ENCODE measurements around the gene UBE2J1.
"Not testable (repeated sequence)": the region's sequence is repeated elsewhere in the genome, so short reads cannot be mapped to it uniquely, and the experiment has no call there.

Gene UBE2J1

DNA sequence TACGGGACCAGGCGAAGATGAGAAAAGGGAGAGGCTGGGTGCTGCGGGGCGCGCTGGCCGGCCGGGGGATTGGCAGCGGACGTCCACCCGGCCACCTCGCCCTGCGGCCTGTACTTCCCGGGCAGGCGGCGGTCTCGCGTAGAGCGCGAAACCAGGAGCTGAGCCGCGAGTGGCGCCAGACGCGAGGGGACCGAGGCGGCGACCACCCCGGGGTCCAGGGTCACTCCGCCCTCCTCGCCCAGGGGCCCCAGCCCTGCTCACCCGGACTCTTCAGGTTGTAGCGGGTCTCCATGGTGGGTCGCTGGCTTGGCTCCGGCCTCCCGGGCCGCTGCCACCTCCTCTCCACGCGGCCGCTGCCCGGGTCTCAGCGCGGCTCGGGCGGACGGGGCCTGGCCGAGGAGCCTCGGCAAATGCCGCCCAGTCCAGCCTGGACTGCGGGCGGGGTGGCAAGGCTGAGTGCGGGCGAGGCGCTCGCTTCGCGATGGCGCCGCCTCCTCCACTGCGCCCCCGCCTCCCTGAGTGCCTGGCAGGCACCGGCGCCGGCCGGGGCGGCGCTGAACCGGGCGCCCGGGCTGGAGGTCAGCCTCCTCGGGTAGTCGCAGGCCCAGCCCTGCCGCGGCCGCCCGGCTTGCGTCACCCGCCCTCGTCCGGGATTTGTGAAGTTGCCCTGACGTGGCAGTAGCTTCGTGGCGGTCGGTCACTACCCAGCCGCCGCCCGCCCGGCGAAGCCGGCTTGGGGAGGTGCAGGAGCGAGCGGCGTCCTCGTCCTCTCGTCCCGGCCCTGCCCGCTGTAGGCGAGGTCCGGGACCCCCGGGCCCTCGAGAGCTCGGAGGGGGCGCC is at the start of gene UBE2J1:
TSS of gene UBE2J1 (minus strand) at position 445 of the 840 bp plus-strand sequence. CDS start at position 292, 153 bp downstream.
- H3K4me3 ChIP-seq = peak within 1 kb of the TSS; percentile 86
- DNase-seq (ENCODE audit: low spot score) = peak; percentile 97
- TF ChIP-seq CTCF (IDR thresholded peaks at IDR 0.05) = no peak
- peak within 1 kb of the TSS; percentile 93 to 95 for H3K27ac ChIP-seq

DNA sequence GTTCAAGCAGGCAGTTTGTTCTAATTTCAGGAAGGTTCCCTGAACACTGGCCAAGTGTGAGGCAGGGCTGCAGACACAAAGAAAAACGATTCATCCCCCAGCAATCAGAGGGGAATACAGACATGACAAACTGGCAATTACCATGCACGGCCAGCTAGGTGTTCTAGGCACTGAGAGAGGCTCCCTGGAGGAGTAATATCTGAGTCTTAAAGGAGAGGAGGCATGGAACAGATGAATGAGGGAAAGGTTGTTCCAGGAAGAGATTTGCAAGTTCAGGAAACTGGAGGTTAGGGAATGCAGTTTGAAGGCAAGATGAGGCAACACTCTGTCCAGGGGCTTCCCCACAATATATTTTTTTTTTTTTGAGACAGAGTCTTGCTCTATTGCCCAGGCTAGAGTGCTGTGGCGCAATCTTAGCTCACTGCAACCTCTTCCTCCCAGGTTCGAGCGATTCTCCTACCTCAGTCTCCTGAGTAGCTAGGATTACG is 48.4 kb upstream of the UBE2J1 start:
- Histone ChIP-seq H3K4me3 (no peak overlapping the region), H3K27ac (no peak overlapping the region)
- DNase-seq (ENCODE audit: low spot score) = no peak
- no peak for TF ChIP-seq CTCF (IDR thresholded peaks at IDR 0.05)

- no peak for TF ChIP-seq CTCF (IDR thresholded peaks at IDR 0.05)
- Histone ChIP-seq H3K4me3 (no peak overlapping the region), H3K27ac (no peak overlapping the region)
- DNase-seq (ENCODE audit: low spot score) = no peak
These were observed 47.5 kb upstream of the UBE2J1 start for GRCh38 chr6:89400050-89400449.

- Histone ChIP-seq H3K4me3 (no peak overlapping the region), H3K27ac (no peak overlapping the region)
- DNase-seq (ENCODE audit: low spot score) = no peak
- TF ChIP-seq CTCF (IDR thresholded peaks at IDR 0.05) = no peak
These were observed 46.4 kb upstream of the UBE2J1 start for GRCh38 chr6:89398762-89399525.

DNA sequence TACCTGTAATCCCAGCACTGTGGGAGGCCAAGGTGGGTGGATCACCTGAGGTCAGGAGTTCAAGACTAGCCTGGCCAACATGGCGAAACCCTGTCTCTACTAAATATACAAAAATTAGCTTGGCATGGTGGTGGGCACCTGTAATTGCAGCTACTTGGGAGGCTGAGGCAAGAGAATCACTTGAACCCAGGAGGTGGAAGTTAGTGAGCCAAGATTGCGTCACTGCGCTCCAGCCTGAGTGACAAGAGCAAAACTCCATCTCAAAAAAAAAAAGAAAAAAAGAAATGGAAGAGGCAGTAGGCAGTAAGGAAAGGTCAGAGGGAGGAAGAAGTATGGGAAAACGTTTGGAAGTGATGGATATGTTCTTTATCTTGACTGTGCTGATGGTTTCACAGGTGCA is 45.4 kb upstream of the UBE2J1 start:
- H3K4me3 ChIP-seq; DNase-seq (ENCODE audit: low spot score); H3K27ac ChIP-seq: not testable (repeated sequence)

DNA sequence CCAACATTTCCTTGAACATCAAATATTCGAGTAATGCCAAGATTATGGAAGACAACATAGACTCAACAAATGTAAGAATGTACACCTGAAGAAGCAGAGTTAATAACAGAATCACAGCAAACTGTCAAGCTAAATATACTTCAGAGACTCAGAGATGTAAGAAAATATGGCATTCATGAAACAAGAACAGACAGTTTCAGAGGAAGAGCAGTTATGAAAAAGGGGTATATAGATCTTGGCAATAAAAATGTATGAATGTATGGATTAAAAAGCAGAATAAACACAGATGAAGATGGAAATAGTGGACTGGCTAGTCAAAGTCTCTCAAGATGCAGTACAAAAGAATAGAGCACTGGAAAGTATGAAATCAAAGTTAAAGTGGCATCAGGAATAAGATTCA is 41.1 kb upstream of the UBE2J1 start:
- no peak overlapping the region for H3K4me3 ChIP-seq
- no peak overlapping the region for H3K27ac ChIP-seq
- no peak for DNase-seq (ENCODE audit: low spot score)
- no peak for TF ChIP-seq CTCF (IDR thresholded peaks at IDR 0.05)

DNA sequence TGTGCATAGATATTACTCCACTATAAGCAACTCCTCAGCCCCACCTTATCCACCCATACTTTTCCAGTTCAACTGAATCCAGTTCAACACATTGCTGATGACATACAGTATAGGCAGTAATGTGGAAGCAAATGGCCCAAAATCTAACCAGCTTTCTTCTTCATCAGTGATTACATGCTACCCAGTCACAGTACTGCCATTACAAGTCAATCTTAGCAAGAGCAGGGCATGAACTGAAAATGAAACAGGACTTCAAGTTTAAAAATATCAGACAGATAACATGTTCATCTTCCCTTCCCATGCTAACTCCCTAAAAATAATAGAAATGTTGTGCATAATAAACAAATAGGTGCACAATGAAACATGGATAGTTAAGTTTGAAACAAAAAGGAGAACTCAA is 40.3 kb upstream of the UBE2J1 start:
- Histone ChIP-seq H3K4me3 (no peak overlapping the region), H3K27ac (no peak overlapping the region)
- DNase-seq (ENCODE audit: low spot score) = no peak
- TF ChIP-seq CTCF (IDR thresholded peaks at IDR 0.05) = no peak
